ENCODE results near the gene ARHGDIA.
A peak's percentile ranks its signal among the peaks of the same experiment; 100 is the strongest.
"Not testable (repeated sequence)": the region's sequence is repeated elsewhere in the genome, so short reads cannot be mapped to it uniquely, and the experiment has no call there.

Gene ARHGDIA

GRCh38 chr17:81841866-81842265 lies 29.3 kb downstream of the ARHGDIA start:
- no peak for TF ChIP-seq CTCF (IDR thresholded peaks at IDR 0.05)
- H3K4me1 Mint-ChIP-seq = peaks cover 17% of the 10 kb centered on the region
- H3K27me3 Mint-ChIP-seq (ENCODE audit: low read depth, poor library complexity) = no peaks in the 10 kb centered on the region
- H3K4me3 Mint-ChIP-seq = no peak overlapping the region
- H3K27ac Mint-ChIP-seq = no peak overlapping the region
- peaks cover 12% of the 10 kb centered on the region for H3K36me3 Mint-ChIP-seq (ENCODE audit: low read depth)
- no peaks in the 10 kb centered on the region for H3K9me3 Mint-ChIP-seq
- no peak for DNase-seq

GRCh38 chr17:81840826-81841778 lies 30.0 kb downstream of the ARHGDIA start:
- no peak for TF ChIP-seq CTCF (IDR thresholded peaks at IDR 0.05)
- H3K9me3 Mint-ChIP-seq = no peaks in the 10 kb centered on the region
- no peak overlapping the region for H3K4me3 Mint-ChIP-seq
- H3K27me3 Mint-ChIP-seq (ENCODE audit: low read depth, poor library complexity) = no peaks in the 10 kb centered on the region
- DNase-seq = no peak
- peaks cover 12% of the 10 kb centered on the region for H3K36me3 Mint-ChIP-seq (ENCODE audit: low read depth)
- no peak overlapping the region for H3K27ac Mint-ChIP-seq
- peaks cover 22% of the 10 kb centered on the region for H3K4me1 Mint-ChIP-seq

GRCh38 chr17:81840059-81840458 lies 31.1 kb downstream of the ARHGDIA start:
- Mint-ChIP-seq H3K36me3 (ENCODE audit: low read depth) (peaks cover 12% of the 10 kb centered on the region), H3K4me1 (peaks cover 32% of the 10 kb centered on the region)
- H3K27ac Mint-ChIP-seq; H3K27me3 Mint-ChIP-seq (ENCODE audit: low read depth, poor library complexity); H3K9me3 Mint-ChIP-seq; H3K4me3 Mint-ChIP-seq; DNase-seq: not testable (repeated sequence)

GRCh38 chr17:81839301-81839700 lies 31.8 kb downstream of the ARHGDIA start:
- Mint-ChIP-seq H3K27me3 (ENCODE audit: low read depth, poor library complexity) (no peaks in the 10 kb centered on the region), H3K9me3 (no peaks in the 10 kb centered on the region), H3K27ac (peak overlapping the region; percentile 80), H3K4me1 (peaks cover 39% of the 10 kb centered on the region), H3K4me3 (no peak overlapping the region), H3K36me3 (ENCODE audit: low read depth) (peaks cover 6% of the 10 kb centered on the region)
- DNase-seq = no peak
- TF ChIP-seq CTCF (IDR thresholded peaks at IDR 0.05) = no peak

- Mint-ChIP-seq H3K4me1 (peaks cover 43% of the 10 kb centered on the region), H3K27me3 (ENCODE audit: low read depth, poor library complexity) (no peaks in the 10 kb centered on the region), H3K4me3 (no peak overlapping the region), H3K9me3 (no peaks in the 10 kb centered on the region), H3K36me3 (ENCODE audit: low read depth) (peaks cover 6% of the 10 kb centered on the region), H3K27ac (peak overlapping the region; percentile 85)
- no peak for TF ChIP-seq CTCF (IDR thresholded peaks at IDR 0.05)
- DNase-seq = no peak
These were observed 32.3 kb downstream of the ARHGDIA start for GRCh38 chr17:81838753-81839255.

- Mint-ChIP-seq H3K27me3 (ENCODE audit: low read depth, poor library complexity) (no peaks in the 10 kb centered on the region), H3K4me3 (no peak overlapping the region), H3K9me3 (no peaks in the 10 kb centered on the region)
These were observed 33.5 kb downstream of the ARHGDIA start for GRCh38 chr17:81837641-81838040.

More at GRCh38 chr17:81837641-81838040, 33.5 kb downstream of the ARHGDIA start:
- no peaks in the 10 kb centered on the region for H3K36me3 Mint-ChIP-seq (ENCODE audit: low read depth)
- TF ChIP-seq CTCF (IDR thresholded peaks at IDR 0.05) = no peak
- no peak for DNase-seq
- peak overlapping the region; percentile 64 for H3K27ac Mint-ChIP-seq
- H3K4me1 Mint-ChIP-seq = peaks cover 47% of the 10 kb centered on the region

Data from nephron progenitor cell (in vitro differentiated cells).